ENCODE data around the gene CXorf66.
"Not testable (repeated sequence)": the region's sequence is repeated elsewhere in the genome, so short reads cannot be mapped to it uniquely, and the experiment has no call there.

CXorf66 gene

DNA sequence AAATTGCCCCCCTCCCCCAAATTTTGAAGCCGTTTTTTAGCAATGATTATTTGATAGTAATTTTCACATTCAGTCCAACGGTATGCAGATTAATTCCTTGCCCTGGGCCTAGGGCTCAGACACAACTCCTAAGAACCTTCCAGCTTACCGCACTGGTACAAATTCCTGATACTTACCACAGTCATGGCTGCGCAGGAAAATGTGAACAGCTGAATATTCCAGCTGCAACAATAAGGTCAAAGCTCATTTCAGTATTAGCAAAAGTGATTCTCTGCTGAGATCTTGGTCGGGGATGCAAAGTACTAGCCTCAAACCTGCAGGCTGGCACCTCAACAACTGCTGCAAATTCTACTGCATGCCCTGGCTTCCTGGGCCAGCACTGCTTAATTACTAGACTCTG lies 35.4 kb downstream of the CXorf66 start:
- DNase-seq (ENCODE audit: low read depth) = no peak

- no peak for DNase-seq (ENCODE audit: low read depth)
These were observed 40.6 kb downstream of the CXorf66 start for GRCh38 chrX:139924696-139925095.

- DNase-seq (ENCODE audit: low read depth) = no peak
These were observed 41.1 kb downstream of the CXorf66 start for GRCh38 chrX:139924069-139924695.

DNA sequence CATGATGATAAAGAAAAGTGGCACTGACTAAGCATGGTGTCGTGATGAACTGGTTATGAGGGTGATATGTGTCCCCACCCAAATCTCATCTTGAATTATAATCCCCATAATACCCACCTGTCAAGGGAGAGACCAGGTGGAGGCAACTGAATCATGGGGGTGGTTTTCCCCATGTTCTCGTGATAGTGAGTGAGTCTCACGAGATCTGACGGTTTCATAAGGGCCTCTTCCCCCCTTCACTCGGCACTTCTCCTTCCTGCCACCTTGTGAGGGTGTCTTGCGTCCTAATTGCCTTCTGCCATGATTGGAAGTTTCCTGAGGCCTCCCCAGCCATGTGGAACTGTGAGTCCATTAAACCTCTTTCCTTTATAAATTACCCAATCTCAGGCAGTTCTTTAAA lies 44.2 kb downstream of the CXorf66 start:
- not testable (repeated sequence) for DNase-seq (ENCODE audit: low read depth)

DNA sequence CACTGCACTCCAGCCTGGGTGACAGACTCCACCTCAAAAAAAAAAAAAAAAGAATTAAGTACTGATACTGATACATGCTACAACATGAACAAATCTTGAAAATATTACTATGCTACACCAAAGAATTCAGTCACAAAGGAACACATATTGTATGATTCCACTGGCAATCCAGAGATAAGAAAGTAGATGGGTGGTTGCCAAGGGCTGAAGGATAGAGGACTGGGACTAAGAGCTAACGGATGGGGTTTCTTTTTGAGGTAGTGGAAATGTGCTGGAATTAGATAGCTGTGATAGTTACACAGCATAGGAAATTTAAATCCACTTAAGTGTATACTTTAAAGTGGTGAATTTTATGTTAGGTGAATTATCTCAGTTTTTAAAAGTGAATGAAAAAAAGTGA lies 45.0 kb downstream of the CXorf66 start:
- no peak for DNase-seq (ENCODE audit: low read depth)

DNA sequence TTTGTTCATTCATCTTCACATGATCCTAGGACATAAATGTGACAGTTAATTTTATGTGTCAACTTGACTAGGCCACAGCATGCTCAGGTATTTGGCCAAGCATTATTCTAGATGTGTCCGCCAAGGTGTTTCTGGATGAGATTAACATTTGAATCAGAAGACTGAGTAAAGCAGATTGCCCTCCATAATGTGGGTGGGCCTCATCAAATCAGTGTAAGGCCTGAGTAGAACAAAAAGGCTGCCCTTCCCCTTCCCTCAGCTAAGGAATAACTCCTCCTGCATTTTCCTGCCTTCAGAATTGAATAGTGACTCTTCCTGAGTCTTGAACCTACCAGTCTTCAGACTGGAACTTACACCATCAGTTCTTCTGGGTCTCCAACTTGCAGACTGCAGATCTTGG lies 50.9 kb downstream of the CXorf66 start:
- DNase-seq (ENCODE audit: low read depth) = no peak

DNA sequence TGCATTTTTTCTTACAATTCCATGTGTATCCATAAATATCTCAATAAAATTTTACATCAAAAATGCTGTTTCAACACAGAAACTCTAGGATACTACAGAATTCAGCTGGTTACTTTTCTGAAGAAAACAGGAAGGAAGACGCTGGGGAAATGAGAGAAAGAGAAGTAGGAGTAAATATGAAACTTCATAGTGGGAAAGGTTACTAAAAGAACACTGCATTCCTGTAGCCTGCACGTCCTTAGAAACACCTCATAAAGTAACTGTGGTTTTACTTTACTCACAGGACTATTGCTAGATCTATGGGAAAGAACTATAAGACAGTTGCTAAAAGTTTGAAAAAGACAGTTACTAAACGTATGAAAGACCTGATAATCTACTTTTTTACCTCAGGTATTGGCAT lies 55.6 kb downstream of the CXorf66 start:
- no peak for DNase-seq (ENCODE audit: low read depth)

GRCh38 chrX:139907078-139907477 lies 58.2 kb downstream of the CXorf66 start:
- DNase-seq (ENCODE audit: low read depth) = no peak

GRCh38 chrX:139905743-139906142 lies 59.6 kb downstream of the CXorf66 start:
- DNase-seq (ENCODE audit: low read depth) = no peak

Data from stimulated activated CD8-positive, alpha-beta memory T cell treated with anti-CD3 and anti-CD28 coated beads, Interleukin-7, amount 100 ng/mL, for 24 hours (primary cell).